ENCODE results near the gene COL5A1. TPM values are rescaled to one million over a fixed set of nuclear protein-coding genes. Genes with fewer than 3 reads are reported as not detected.

The COL5A1 gene
- total RNA-seq, 1 experiment from 2014 or later, result 9.5 TPM

DNA sequence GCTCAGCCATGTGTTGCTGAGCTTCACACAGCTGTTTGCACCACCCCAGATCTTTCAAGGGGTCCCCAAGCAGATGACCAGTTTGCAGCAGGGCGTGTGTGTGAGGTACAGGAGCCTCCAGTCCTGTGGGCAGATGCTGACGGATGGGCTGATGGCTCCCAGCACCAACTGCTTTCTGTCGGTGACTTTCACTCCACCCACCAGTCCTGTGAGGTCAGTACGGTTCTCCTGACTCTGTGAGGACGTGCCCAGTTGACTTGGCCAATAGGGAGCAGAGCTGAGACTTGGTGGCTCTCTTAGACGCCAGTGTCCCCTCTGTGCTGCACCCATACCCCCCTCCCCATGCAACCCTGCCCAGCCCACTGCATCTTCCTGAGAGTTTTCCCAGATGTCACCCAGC lies 19.7 kb downstream of the COL5A1 start:
- Histone ChIP-seq H3K79me2 (ENCODE audit: insufficient read depth, low read length) (no peaks in the 10 kb centered on the region), H3K56ac (ENCODE audit: insufficient read length, low read depth, low read length) (no peak overlapping the region), H3K4me1 (ENCODE audit: insufficient read depth, low read length) (no peaks in the 10 kb centered on the region), H2BK20ac (ENCODE audit: low read depth, low read length, poor library complexity, severe bottlenecking) (no peak overlapping the region), H3K79me1 (ENCODE audit: insufficient read depth, low read depth, low read length, poor library complexity, severe bottlenecking) (no peaks in the 10 kb centered on the region), H3T11ph (ENCODE audit: low read length) (no peak overlapping the region), H2BK15ac (ENCODE audit: low read depth, low read length) (no peak overlapping the region), H2AK5ac (ENCODE audit: insufficient read length, low read length) (no peak overlapping the region), H2AFZ (ENCODE audit: low read length) (no peak overlapping the region), H3K9me3 (ENCODE audit: control insufficient read depth, low read depth, low read length) (peaks cover 4% of the 10 kb centered on the region), H3K23me2 (ENCODE audit: insufficient read length, low read depth, low read length, poor library complexity, severe bottlenecking) (no peaks in the 10 kb centered on the region), H3K27me3 (ENCODE audit: insufficient read depth, low read length) (no peaks in the 10 kb centered on the region), H4K5ac (ENCODE audit: insufficient read length, low read depth, low read length) (no peak overlapping the region), H3K14ac (ENCODE audit: insufficient read depth, low read length) (no peak overlapping the region), H3K4me2 (ENCODE audit: insufficient read depth, insufficient read length, low read length) (no peak overlapping the region), H4K20me1 (ENCODE audit: control insufficient read depth, insufficient read depth, insufficient read length) (no peaks in the 10 kb centered on the region), H3K18ac (ENCODE audit: insufficient read length, low read depth, low read length) (no peak overlapping the region), H3K27ac (ENCODE audit: insufficient read length, low read depth, low read length) (no peak overlapping the region), H2BK120ac (ENCODE audit: low read depth, low read length, poor library complexity, severe bottlenecking) (no peak overlapping the region), H4K91ac (ENCODE audit: insufficient read length, low read depth, low read length) (no peak overlapping the region), H3K9ac (ENCODE audit: extremely low read depth, insufficient read length, low read length) (no peak overlapping the region), H3K4ac (ENCODE audit: low read depth, low read length) (no peak overlapping the region), H2BK12ac (ENCODE audit: insufficient read length, low read depth, low read length) (no peak overlapping the region), H2BK5ac (ENCODE audit: insufficient read length, low read length) (no peak overlapping the region), H4K8ac (replicated peaks; ENCODE audit: insufficient read length, low read depth, low read length) (no peak overlapping the region), H3K23ac (ENCODE audit: insufficient read length, low read depth, low read length) (no peak overlapping the region)
- no CpG with 5 or more reads among the region's 6 CpGs for WGBS (ENCODE audit: extremely low coverage, insufficient read length, low lambda C conversion rate)
- H3K4me1 Mint-ChIP-seq, result peaks cover 9 to 12% of the 10 kb centered on the region in 2 experiments; a peak in 3 of 4 replicates
- no peak overlapping the region for H3K27ac Mint-ChIP-seq
- no peaks in the 10 kb centered on the region; the same call in 1 of the 2 replicates for H3K27me3 Mint-ChIP-seq (ENCODE audit: low read depth)
- TF ChIP-seq, protein P1, sequence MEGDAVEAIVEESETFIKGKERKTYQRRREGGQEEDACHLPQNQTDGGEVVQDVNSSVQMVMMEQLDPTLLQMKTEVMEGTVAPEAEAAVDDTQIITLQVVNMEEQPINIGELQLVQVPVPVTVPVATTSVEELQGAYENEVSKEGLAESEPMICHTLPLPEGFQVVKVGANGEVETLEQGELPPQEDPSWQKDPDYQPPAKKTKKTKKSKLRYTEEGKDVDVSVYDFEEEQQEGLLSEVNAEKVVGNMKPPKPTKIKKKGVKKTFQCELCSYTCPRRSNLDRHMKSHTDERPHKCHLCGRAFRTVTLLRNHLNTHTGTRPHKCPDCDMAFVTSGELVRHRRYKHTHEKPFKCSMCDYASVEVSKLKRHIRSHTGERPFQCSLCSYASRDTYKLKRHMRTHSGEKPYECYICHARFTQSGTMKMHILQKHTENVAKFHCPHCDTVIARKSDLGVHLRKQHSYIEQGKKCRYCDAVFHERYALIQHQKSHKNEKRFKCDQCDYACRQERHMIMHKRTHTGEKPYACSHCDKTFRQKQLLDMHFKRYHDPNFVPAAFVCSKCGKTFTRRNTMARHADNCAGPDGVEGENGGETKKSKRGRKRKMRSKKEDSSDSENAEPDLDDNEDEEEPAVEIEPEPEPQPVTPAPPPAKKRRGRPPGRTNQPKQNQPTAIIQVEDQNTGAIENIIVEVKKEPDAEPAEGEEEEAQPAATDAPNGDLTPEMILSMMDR (conservative IDR thresholded peaks at IDR 0.05), result no peak
- no peak overlapping the region for H3K4me3 Mint-ChIP-seq
- DNase-seq, result no peak
- H3K36me3 Mint-ChIP-seq (ENCODE audit: insufficient read depth in 1 of 3, low read depth in 3 of 3), result peaks cover 2 to 21% (median 10%) of the 10 kb centered on the region in 3 experiments
- peaks cover 7 to 17% of the 10 kb centered on the region in 2 experiments; a peak in 4 of 5 replicates for H3K9me3 Mint-ChIP-seq
